ENCODE results near the gene IGFBP4. TPM values are rescaled to one million over a fixed set of nuclear protein-coding genes. Genes with fewer than 3 reads are reported as not detected.

The IGFBP4 gene
- total and polyA plus RNA-seq, 8 donors: 30.2 to 190 (median 65.9) TPM

GRCh38 chr17:40478486-40478885, 35.2 kb downstream of the IGFBP4 start:
- intact Hi-C loops (cut with DNase I): loop anchor here in 1 of 3 donors (5.0 kb wide), 1 partner anchor 36 kb away; the partner anchor contains the start of gene IGFBP4
- no peaks in the 10 kb centered on the region for H3K9me3 ChIP-seq

GRCh38 chr17:40479754-40480480, 36.7 kb downstream of the IGFBP4 start:
- no peak for TF ChIP-seq CTCF (IDR thresholded peaks at IDR 0.05)
- no peaks in the 10 kb centered on the region for H3K27me3 ChIP-seq
- ATAC-seq (no peak), DNase-seq (no peak), FAIRE-seq (no peak)
- H3K4me3 ChIP-seq: no peak overlapping the region
- H3K36me3 ChIP-seq: no peaks in the 10 kb centered on the region
- H3K27ac ChIP-seq: no peak overlapping the region
- H3K4me1 ChIP-seq: no peaks in the 10 kb centered on the region
- H3K9me3 ChIP-seq: no peaks in the 10 kb centered on the region
- WGBS, 2 donors: 59 to 60% methylated on average over 8 to 9 of the region's 9 CpGs
- intact Hi-C loops (cut with DNase I): loop anchor here in 1 of 3 donors (5.0 kb wide), 1 partner anchor 38 kb away; the partner anchor contains the start of gene IGFBP4

More at GRCh38 chr17:40478486-40478885, 35.2 kb downstream of the IGFBP4 start:
- ATAC-seq (no peak), FAIRE-seq (no peak), DNase-seq (no peak)
- WGBS, 2 donors: 75 to 77% methylated on average over 13 of the region's 13 CpGs
- TF ChIP-seq CTCF (IDR thresholded peaks at IDR 0.05): no peak
- H3K36me3 ChIP-seq: no peaks in the 10 kb centered on the region
- no peaks in the 10 kb centered on the region for H3K27me3 ChIP-seq
- H3K4me3 ChIP-seq: no peak overlapping the region
- H3K27ac ChIP-seq: no peak overlapping the region
- no peaks in the 10 kb centered on the region for H3K4me1 ChIP-seq

GRCh38 chr17:40480501-40481003, 37.3 kb downstream of the IGFBP4 start:
- H3K27me3 ChIP-seq: no peaks in the 10 kb centered on the region
- H3K4me3 ChIP-seq: no peak overlapping the region
- H3K9me3 ChIP-seq: no peaks in the 10 kb centered on the region
- ATAC-seq: peak in 1 of 4 donors; percentile 7
- DNase-seq: no peak
- H3K4me1 ChIP-seq: no peaks in the 10 kb centered on the region
- intact Hi-C loops (cut with DNase I): no loop called here
- no peak for FAIRE-seq
- no peak overlapping the region for H3K27ac ChIP-seq
- 49 to 51% methylated on average over 12 of the region's 12 CpGs for WGBS, 2 donors
- H3K36me3 ChIP-seq: no peaks in the 10 kb centered on the region
- no peak for TF ChIP-seq CTCF (IDR thresholded peaks at IDR 0.05)

GRCh38 chr17:40481106-40481505, 37.9 kb downstream of the IGFBP4 start:
- no peak for DNase-seq
- H3K4me1 ChIP-seq: no peaks in the 10 kb centered on the region
- H3K9me3 ChIP-seq: no peaks in the 10 kb centered on the region
- no peaks in the 10 kb centered on the region for H3K27me3 ChIP-seq
- H3K4me3 ChIP-seq: no peak overlapping the region
- TF ChIP-seq CTCF (IDR thresholded peaks at IDR 0.05): no peak
- no peak overlapping the region for H3K27ac ChIP-seq
- no peaks in the 10 kb centered on the region for H3K36me3 ChIP-seq
- ATAC-seq: no peak
- WGBS, 2 donors: 68 to 84% methylated on average over 7 of the region's 7 CpGs
- no peak for FAIRE-seq
- intact Hi-C loops (cut with DNase I): no loop called here

- Histone ChIP-seq H3K4me1 (no peaks in the 10 kb centered on the region), H3K27ac (no peak overlapping the region), H3K27me3 (no peaks in the 10 kb centered on the region), H3K36me3 (no peaks in the 10 kb centered on the region), H3K4me3 (no peak overlapping the region), H3K9me3 (no peaks in the 10 kb centered on the region)
- FAIRE-seq (no peak), DNase-seq (no peak), ATAC-seq (no peak)
- no peak for TF ChIP-seq CTCF (IDR thresholded peaks at IDR 0.05)
- intact Hi-C loops (cut with DNase I): no loop called here
- WGBS, 2 donors: 76 to 78% methylated on average over 6 of the region's 6 CpGs
These were observed 39.5 kb downstream of the IGFBP4 start for GRCh38 chr17:40482722-40483121.

Data from pancreas (tissue), 10 donors.